Peyer's patch (tissue), 4 donors: ENCODE results near the gene RAB40A.

Experiments
- POLR2A ChIP-seq, 2 donors: fragments of 450-650 bp; IDR thresholded peaks; one replicate each; pipeline ENCODE4 v1.5.1; 2017; ENCODE audit warnings: antibody characterized with exemption in 2 of 2, mild to moderate bottlenecking in 2 of 2, moderate library complexity in 2 of 2
- TF ChIP-seq, protein P1 (sequence below), 6 experiments: fragments of 450-650 bp in 4 of 6; fragments of 200-600 bp in 2 of 6; sonication (generic) in 1 of 6; IDR thresholded peaks; one replicate each; pipeline ENCODE4 v1.5.1; 2017 to 2019; ENCODE audit warnings: antibody characterized with exemption in 6 of 6, mild to moderate bottlenecking in 3 of 6, moderate library complexity in 1 of 6

DNA sequence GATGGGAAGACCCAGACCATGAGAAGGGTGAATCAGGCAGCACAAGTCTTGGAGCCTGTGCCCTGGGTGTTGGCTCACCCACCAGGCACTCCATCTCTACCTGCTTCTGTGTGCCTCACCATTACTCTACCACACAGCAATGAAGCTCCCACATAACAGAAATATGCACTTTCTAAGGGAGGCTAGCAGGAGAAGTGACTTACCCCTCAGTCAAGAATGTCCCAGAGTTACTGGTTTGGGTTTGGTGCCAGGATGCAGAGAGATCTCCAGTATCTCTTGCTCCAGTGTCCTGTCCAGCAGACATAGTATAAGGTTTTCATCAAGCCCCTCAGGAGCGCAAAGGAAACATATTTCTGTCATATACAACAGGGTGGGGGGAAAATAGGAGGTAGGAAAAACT, 11.3 kb upstream of the RAB40A start:
- no peak for TF ChIP-seq POLR2A (IDR thresholded peaks at IDR 0.05)
- TF ChIP-seq, protein P1, sequence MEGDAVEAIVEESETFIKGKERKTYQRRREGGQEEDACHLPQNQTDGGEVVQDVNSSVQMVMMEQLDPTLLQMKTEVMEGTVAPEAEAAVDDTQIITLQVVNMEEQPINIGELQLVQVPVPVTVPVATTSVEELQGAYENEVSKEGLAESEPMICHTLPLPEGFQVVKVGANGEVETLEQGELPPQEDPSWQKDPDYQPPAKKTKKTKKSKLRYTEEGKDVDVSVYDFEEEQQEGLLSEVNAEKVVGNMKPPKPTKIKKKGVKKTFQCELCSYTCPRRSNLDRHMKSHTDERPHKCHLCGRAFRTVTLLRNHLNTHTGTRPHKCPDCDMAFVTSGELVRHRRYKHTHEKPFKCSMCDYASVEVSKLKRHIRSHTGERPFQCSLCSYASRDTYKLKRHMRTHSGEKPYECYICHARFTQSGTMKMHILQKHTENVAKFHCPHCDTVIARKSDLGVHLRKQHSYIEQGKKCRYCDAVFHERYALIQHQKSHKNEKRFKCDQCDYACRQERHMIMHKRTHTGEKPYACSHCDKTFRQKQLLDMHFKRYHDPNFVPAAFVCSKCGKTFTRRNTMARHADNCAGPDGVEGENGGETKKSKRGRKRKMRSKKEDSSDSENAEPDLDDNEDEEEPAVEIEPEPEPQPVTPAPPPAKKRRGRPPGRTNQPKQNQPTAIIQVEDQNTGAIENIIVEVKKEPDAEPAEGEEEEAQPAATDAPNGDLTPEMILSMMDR (IDR thresholded peaks at IDR 0.05), result no peak
